Right lobe of liver (tissue), 4 donors: ENCODE results near the gene GRAMD4.

ENCODE experiments used
- CTCF ChIP-seq, 4 donors: fragments of 200-600 bp in 3 of 4; fragments of 450-650 bp in 1 of 4; IDR thresholded peaks; one replicate each; pipeline versions ENCODE4 v1.5.1 to v1.8.0; 2016 to 2022; ENCODE audit warnings: antibody characterized with exemption in 4 of 4, mild to moderate bottlenecking in 2 of 4
- POLR2A ChIP-seq: fragments of 450-650 bp; IDR thresholded peaks from one replicate; pipeline ENCODE4 v1.6.1; 2017; ENCODE audit warnings: antibody characterized with exemption, mild to moderate bottlenecking
- donor health status: DM: no; HTN: no; CAD: no.
- donor health status: DM: no; HTN: no; CAD: no.
- donor health status: DM: no; HTN: yes; CAD: no.

- no peak for TF ChIP-seq CTCF (IDR thresholded peaks at IDR 0.05)
- TF ChIP-seq POLR2A = no peak
Measured at GRCh38 chr22:46656856-46657654, 36.9 kb downstream of the GRAMD4 start.
